Measurements from ENCODE around the gene NR0B2. TPM values are rescaled to one million over a fixed set of nuclear protein-coding genes. Genes with fewer than 3 reads are reported as not detected.

The NR0B2 gene
- total RNA-seq, 2 donors from 2014 or later: not detected

DNA sequence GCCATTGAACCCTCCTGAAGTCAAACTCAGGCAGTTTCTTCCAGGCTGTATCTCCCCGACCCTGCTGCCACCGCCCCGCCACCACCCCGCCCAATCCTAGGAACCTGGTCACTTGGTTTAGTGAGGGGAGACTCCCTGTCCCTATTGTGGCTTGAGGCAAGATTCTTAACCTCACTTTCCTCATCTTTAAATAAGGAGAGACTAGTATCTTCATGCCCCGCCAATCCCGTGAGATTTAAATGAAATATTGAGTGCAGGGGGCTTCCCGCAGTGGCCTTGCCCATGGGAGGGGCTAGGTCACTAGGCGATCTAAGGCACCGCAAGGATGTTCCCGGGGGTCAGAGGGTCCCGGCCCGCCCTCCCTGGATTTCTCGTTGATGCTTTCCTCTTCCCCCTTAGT lies 45.5 kb upstream of the NR0B2 start:
- no peak overlapping the region for H3K4me3 ChIP-seq
- peaks cover 7 to 9% of the 10 kb centered on the region in 2 donors for H3K4me1 ChIP-seq (ENCODE audit: control insufficient read depth in 1 of 2, low read depth in 2 of 2)
- TF ChIP-seq CTCF (IDR thresholded peaks at IDR 0.05): no peak
- no peaks in the 10 kb centered on the region for H3K36me3 ChIP-seq
- DNase-seq (ENCODE audit: low spot score): no peak
- peaks cover 4% of the 10 kb centered on the region for H3K9me3 ChIP-seq
- no peak overlapping the region for H3K27ac ChIP-seq
- ATAC-seq (ENCODE audit: insufficient number of reproducible peaks, low FRiP score, low read depth): no peak
- peaks cover 25% of the 10 kb centered on the region for H3K27me3 ChIP-seq (replicated peaks; ENCODE audit: insufficient read depth)

GRCh38 chr1:26957306-26957705 lies 43.5 kb upstream of the NR0B2 start:
- ATAC-seq (ENCODE audit: insufficient number of reproducible peaks, low FRiP score, low read depth): no peak
- TF ChIP-seq CTCF (IDR thresholded peaks at IDR 0.05): no peak
- H3K27me3 ChIP-seq (replicated peaks; ENCODE audit: insufficient read depth): peaks cover 25% of the 10 kb centered on the region

GRCh38 chr1:26956321-26956720 lies 42.5 kb upstream of the NR0B2 start:
- no peak for TF ChIP-seq CTCF (IDR thresholded peaks at IDR 0.05)
- Histone ChIP-seq H3K4me3 (no peak overlapping the region), H3K27ac (no peak overlapping the region), H3K27me3 (replicated peaks; ENCODE audit: insufficient read depth) (peaks cover 25% of the 10 kb centered on the region), H3K4me1 (ENCODE audit: control insufficient read depth in 1 of 2, low read depth in 2 of 2) (peaks cover 7 to 9% of the 10 kb centered on the region in 2 donors), H3K36me3 (no peaks in the 10 kb centered on the region), H3K9me3 (peaks cover 4% of the 10 kb centered on the region)
- no peak for DNase-seq (ENCODE audit: low spot score)
- no peak for ATAC-seq (ENCODE audit: insufficient number of reproducible peaks, low FRiP score, low read depth)

More at GRCh38 chr1:26957306-26957705, 43.5 kb upstream of the NR0B2 start:
- H3K27ac ChIP-seq: no peak overlapping the region
- H3K4me3 ChIP-seq: no peak overlapping the region
- DNase-seq (ENCODE audit: low spot score): no peak
- no peaks in the 10 kb centered on the region for H3K36me3 ChIP-seq
- H3K9me3 ChIP-seq: peaks cover 4% of the 10 kb centered on the region
- H3K4me1 ChIP-seq (ENCODE audit: control insufficient read depth in 1 of 2, low read depth in 2 of 2): peaks cover 7 to 9% of the 10 kb centered on the region in 2 donors

DNA sequence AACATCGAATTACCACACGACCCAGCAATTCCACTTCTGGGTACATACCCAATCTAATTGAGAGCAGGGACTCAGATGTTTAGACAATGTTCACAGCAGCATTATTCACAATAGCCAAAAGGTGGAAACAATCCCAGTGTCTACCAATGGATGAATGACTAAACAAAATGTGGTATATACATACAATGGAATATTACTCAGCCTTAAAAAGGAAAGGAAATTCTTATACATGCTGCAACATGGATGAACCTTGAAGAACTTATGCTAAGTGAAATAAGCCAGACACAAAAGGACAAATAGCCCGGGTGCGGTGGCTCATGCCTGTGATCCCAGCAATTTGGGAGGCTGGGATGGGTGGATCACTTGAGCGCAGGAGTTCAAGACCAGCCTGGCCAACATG lies 39.6 kb upstream of the NR0B2 start:
- H3K4me1 ChIP-seq (ENCODE audit: control insufficient read depth in 1 of 2, low read depth in 2 of 2): no peaks in the 10 kb centered on the region
- H3K36me3 ChIP-seq: no peaks in the 10 kb centered on the region
- TF ChIP-seq CTCF (IDR thresholded peaks at IDR 0.05): no peak
- H3K27ac ChIP-seq: no peak overlapping the region
- ATAC-seq (ENCODE audit: insufficient number of reproducible peaks, low FRiP score, low read depth) (no peak), DNase-seq (ENCODE audit: low spot score) (no peak)
- H3K27me3 ChIP-seq (replicated peaks; ENCODE audit: insufficient read depth): peaks cover 2% of the 10 kb centered on the region
- H3K9me3 ChIP-seq: peaks cover 4% of the 10 kb centered on the region
- no peak overlapping the region for H3K4me3 ChIP-seq

DNA sequence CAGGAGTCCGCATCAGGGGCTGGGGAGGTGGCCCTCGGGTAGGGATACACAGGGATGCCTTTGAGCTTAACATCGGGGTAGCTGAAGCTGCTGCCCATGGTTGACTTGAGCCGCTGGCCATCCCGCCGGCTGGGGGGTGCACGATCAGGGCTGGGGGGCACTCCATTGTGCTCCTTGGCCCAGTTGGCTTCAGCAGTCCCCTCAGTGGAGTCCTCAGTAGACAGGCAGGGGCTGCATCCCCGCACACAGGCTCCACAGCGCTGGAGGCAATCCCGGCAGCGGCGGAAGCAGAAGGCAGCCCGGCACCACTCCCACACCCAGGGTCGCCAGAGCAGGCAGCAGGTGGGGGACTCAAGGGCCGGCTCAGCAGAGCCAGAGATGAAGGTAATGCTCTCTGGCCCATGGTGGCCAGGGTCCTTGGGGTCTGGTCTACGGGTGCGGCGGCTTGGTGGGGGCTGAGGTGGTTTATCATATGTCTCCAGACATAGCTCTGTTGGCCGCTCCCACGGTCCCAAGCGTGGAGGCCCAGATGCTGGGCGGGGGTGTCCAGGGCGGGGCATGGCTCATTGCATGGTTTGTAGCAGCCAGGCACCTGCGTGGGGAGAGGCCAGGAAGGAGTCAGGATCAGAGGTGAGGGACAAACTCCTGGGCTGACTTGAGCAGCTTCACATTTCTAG lies 38.2 kb upstream of the NR0B2 start:
- Histone ChIP-seq H3K9me3 (peaks cover 4% of the 10 kb centered on the region), H3K4me3 (no peak overlapping the region), H3K27me3 (replicated peaks; ENCODE audit: insufficient read depth) (no peaks in the 10 kb centered on the region), H3K36me3 (no peaks in the 10 kb centered on the region), H3K4me1 (ENCODE audit: control insufficient read depth in 1 of 2, low read depth in 2 of 2) (no peaks in the 10 kb centered on the region), H3K27ac (no peak overlapping the region)
- no peak for TF ChIP-seq CTCF (IDR thresholded peaks at IDR 0.05)
- DNase-seq (ENCODE audit: low spot score) (no peak), ATAC-seq (ENCODE audit: insufficient number of reproducible peaks, low FRiP score, low read depth) (no peak)

All from thoracic aorta (tissue), 2 donors.